Retinal pigment epithelial cell (primary cell): Measurements from ENCODE around the gene ACOX1.
A peak's percentile ranks its signal among the peaks of the same experiment; 100 is the strongest.

Experiments used
- DNase-seq: peaks from one replicate; pipeline ENCODE4 v3.0.0-alpha.2; 2010; ENCODE audit warnings: low read depth
- H3K4me3 ChIP-seq: 2 replicates; pipeline ENCODE4 v1.5.1; 2011; ENCODE audit warnings: mild to moderate bottlenecking, low read length, control low read depth, moderate library complexity
- TF ChIP-seq, protein P1 (sequence below): conservative IDR thresholded peaks from 2 replicates; pipeline ENCODE4 v1.5.1; 2011; ENCODE audit warnings: low read depth, low read length, control low read depth, inconsistent platforms

Gene ACOX1

DNA sequence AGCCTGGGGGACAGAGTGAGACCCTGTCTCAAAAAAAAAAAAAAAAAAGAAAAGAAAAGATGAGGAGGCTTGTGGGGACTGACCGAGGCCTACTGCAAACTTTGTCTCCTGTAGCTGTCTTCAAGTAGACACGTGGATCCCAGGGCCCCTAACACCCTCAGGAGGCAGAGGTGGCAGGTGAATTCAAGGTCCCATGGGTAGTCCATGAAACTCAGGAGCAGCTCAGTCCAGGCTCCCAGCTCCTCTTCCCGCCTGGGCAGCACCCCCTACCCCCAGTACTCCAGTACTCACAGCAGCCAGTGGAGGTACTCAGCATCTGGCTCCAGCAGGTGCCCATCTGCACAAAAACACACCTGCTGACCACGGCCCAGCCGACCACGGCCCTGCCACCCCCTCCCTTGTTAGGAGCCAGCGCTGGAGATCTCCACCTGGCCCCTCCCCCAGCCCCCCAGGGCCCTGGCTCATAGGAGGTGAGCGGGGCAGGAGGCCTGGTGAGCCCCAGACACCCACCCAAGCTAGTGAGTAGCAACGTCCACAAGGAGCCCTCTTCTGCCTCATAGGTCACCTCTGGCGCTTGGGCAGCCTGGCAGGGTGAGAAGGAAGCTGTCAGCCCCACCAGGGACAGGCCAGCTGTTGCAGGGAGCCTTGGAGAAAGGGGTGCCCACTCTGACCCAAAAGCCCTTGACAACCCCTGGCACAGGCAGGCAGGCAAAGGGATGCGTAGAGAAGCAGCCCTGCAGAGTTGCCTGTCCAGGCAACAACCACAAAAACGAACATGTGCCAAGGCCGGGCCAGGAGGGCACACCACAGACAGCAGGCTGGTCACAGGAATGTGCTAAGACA is 78.1 kb downstream of the ACOX1 start:
- DNase-seq, result no peak
- H3K4me3 ChIP-seq, result no peak overlapping the region
- TF ChIP-seq, protein P1, sequence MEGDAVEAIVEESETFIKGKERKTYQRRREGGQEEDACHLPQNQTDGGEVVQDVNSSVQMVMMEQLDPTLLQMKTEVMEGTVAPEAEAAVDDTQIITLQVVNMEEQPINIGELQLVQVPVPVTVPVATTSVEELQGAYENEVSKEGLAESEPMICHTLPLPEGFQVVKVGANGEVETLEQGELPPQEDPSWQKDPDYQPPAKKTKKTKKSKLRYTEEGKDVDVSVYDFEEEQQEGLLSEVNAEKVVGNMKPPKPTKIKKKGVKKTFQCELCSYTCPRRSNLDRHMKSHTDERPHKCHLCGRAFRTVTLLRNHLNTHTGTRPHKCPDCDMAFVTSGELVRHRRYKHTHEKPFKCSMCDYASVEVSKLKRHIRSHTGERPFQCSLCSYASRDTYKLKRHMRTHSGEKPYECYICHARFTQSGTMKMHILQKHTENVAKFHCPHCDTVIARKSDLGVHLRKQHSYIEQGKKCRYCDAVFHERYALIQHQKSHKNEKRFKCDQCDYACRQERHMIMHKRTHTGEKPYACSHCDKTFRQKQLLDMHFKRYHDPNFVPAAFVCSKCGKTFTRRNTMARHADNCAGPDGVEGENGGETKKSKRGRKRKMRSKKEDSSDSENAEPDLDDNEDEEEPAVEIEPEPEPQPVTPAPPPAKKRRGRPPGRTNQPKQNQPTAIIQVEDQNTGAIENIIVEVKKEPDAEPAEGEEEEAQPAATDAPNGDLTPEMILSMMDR, result no peak

DNA sequence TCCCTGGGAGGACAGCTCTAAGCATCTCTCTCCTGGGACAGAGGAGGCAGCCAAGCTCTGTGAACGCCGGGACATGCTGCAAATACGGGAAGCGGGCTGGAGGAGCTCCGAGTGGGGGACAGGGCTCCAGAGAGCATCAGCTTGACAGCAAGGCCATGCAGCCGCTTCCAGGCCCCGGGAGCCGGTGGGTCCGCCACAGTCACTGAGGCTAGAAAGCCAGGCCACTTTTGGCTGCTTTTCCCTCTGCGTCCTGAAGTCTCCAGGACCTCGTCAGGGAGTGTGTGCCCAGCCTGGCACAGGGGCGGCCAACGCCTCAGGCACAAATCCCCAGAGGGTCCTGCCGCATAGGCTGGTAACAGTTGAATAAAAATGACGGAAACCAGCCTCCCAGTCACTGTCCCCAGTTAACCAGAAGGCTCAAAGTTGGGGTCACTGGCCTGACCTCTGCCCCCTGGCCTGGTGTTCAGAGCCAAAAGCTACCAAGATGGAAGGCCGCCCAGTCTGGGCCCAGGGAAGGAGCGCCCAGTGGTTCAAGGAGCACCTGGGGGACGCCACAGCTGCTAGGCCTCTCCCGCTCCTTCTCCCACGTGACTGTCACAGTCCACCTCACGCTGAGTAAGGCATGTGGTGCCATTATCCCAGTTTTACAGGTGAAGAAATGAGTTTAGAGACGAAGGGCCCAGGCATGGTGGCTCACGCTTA is 79.0 kb downstream of the ACOX1 start:
- H3K4me3 ChIP-seq, result no peak overlapping the region
- TF ChIP-seq, protein P1, result no peak
- no peak for DNase-seq

DNA sequence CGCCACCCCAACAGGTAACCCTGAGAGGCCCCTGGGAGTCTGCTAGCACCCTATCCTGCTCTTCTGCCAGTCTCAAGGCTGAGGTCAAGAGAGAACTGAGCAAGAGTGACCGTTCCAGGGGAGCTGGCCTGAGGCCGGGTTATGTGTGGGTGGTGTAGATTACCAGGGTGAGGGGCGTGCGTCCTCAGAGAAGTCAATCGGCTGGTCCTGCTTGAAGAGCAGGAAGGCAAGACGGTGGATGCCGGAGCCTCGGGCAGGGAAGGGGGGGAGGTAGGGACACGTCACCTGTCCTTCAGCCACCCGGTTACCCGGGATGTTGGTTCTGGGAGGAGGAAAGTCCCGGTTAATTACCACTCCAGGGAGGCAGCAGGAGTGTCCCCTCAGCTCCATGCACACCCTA is 79.6 kb downstream of the ACOX1 start:
- no peak overlapping the region for H3K4me3 ChIP-seq
- no peak for DNase-seq
- TF ChIP-seq, protein P1, result no peak

DNA sequence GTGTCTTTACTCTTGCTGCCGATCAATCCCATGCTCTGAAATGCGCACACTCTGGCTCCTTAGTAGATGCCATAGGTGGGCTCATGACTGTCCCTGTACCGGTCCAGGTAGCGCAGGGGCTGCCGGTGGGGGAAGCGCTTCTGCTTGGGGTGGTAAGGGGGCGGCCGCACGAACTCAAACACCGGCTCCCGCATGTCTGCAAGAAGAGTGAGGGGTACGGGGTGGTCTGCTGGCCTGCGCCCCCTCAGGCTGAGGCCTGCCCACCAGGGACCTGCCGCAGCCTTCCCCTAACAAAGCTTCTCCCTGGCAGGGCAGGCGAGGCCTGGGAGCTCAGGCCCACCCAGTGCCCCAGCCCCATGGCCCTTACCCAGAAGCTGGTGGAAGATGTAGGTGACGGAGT is 80.2 kb downstream of the ACOX1 start:
- TF ChIP-seq, protein P1, result no peak
- H3K4me3 ChIP-seq, result no peak overlapping the region
- no peak for DNase-seq

DNA sequence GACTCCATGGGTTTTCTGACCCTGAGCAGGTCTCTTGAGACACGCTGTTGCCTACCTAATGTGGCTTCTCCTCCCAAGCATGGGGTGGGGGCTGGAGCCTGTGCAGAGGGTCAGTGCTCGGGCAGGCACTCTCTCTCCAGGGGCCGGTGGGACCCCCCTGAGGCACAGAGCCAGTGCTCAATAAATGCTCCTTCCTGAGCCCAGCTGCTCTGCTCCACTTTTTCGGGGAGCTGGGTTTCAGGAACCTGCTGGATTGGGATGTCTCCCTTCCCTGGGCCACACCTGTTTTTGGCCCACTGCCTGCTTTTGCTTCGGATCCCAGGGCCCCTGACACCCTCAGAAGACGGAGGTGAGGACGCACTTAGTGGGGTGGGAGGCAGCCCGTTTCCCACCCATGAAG is 80.9 kb downstream of the ACOX1 start:
- TF ChIP-seq, protein P1, result no peak
- no peak for DNase-seq
- no peak overlapping the region for H3K4me3 ChIP-seq

- no peak for DNase-seq
- TF ChIP-seq, protein P1, result no peak
- H3K4me3 ChIP-seq, result peak overlapping the region; percentile 27
Measured at GRCh38 chr17:75897160-75898019, 81.6 kb downstream of the ACOX1 start.
